Psoas muscle (tissue), 8 donors: Measurements from ENCODE around the gene CD63. TPM values are rescaled to one million over a fixed set of nuclear protein-coding genes. Genes with fewer than 3 reads are reported as not detected.

Experiments
- ATAC-seq, 4 donors: fragments of 200-7000 bp; cut with Tn5 transposase; one replicate each; pipeline ENCODE4 v1.9.1; 2020; ENCODE audit warnings: moderate library complexity in 3 of 4, mild to moderate bottlenecking in 2 of 4
- DNase-seq, 2 donors: peaks; one replicate each; pipeline ENCODE4 v3.0.0-alpha.2; 2020
- H3K27ac ChIP-seq: fragments of 200-600 bp; one replicate; pipeline ENCODE4 v1.8.0; 2022
- H3K27me3 ChIP-seq, 3 donors: fragments of 200-600 bp in 1 of 3; one replicate each; pipeline versions ENCODE4 v1.6.1 to v1.8.0; 2013 to 2022; ENCODE audit warnings: low read length in 2 of 3, mild to moderate bottlenecking in 2 of 3, moderate library complexity in 1 of 3; ENCODE audit not compliant: insufficient read depth in 3 of 3
- H3K36me3 ChIP-seq, 2 donors: fragments of 200-600 bp in 1 of 2; one replicate each; pipeline versions ENCODE4 v1.6.1 to v1.8.0; 2013 to 2022; ENCODE audit warnings: low read depth in 1 of 2, mild to moderate bottlenecking in 1 of 2, moderate library complexity in 1 of 2; ENCODE audit not compliant: insufficient read depth in 1 of 2
- H3K4me1 ChIP-seq: fragments of 200-600 bp; one replicate; pipeline ENCODE4 v1.8.0; 2022
- H3K4me3 ChIP-seq: fragments of 200-600 bp; one replicate; pipeline ENCODE4 v1.8.0; 2022; ENCODE audit warnings: mild to moderate bottlenecking
- H3K9me3 ChIP-seq: fragments of 200-600 bp; one replicate; pipeline ENCODE4 v1.8.0; 2022
- WGBS, 3 donors: extraction: QIAGEN DNeasy Blood & Tissue Kit; methylation state at CpG; one replicate each; pipeline versions ENCODE4 v1.1.6 to v1.1.7; 2013; 5-methylcytosine and 5-hydroxymethylcytosine counted together
- intact Hi-C, 2 donors: fragments of 100-400 bp; cut with DNase I; formaldehyde crosslinking; loops; one replicate each; pipeline versions ENCODE4 v1.11.0 to v1.14.2; 2022
- polyA plus RNA-seq, 3 donors: library from polyadenylated mRNA; stranded (reverse); fragments of 200-250 nt; gene quantifications; one replicate each; pipeline ENCODE4 v1.2.3, GENCODE V29; 2013
- total RNA-seq, 4 donors: library from RNA; stranded (reverse); fragmentation: NEBNext Ultra II Directional in 2 of 4; extraction: Animal tissue kit (Norgen Biotek cat#: 25700) in 2 of 4; gene quantifications; one replicate each; pipeline versions ENCODE4 v1.2.1 to v1.2.4, GENCODE V29; 2021 to 2023
- TF ChIP-seq, protein P1 (sequence below): fragments of 200-600 bp; IDR thresholded peaks from one replicate; pipeline ENCODE4 v1.8.0; 2022; ENCODE audit warnings: antibody characterized with exemption
- donor health status: healthy with polysubstance abuse.
- donor health status: DM: no; HTN: no; CAD: no; lungs with moderate emphysema.
- donor health status: Bipolar disorder and iron deficiency.
- donor health status: healthy.
- donor health status: DM: yes; HTN: yes; CAD: no.
- donor health status: DM: no; HTN: no; CAD: no.
- donor health status: DM: no; HTN: no; CAD: no.
- donor health status: DM: yes; HTN: yes; CAD: no.

The CD63 gene
- total and polyA plus RNA-seq, 7 donors, result 592 to 2,407 (median 1,147) TPM

DNA sequence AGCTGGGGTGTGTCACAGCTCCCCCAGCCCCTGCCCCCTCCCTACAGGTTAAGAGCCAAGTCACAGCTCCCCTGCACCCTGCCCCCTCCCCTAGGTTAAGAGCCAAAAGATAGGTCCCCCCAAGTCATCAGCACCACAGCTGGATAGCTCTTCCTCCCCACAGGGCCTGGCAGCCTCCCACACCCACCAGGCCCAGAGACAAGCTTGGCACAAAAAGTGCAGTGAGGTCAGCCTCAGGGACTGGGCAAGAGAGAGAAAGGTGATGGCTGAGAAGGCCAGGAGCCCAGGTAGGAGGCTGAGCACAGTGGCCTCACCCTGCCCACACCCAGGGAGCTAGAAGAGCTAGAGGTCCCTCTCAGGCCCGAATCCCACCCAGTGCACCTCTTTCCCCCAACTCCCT, 29.8 kb downstream of the CD63 start:
- TF ChIP-seq, protein P1, sequence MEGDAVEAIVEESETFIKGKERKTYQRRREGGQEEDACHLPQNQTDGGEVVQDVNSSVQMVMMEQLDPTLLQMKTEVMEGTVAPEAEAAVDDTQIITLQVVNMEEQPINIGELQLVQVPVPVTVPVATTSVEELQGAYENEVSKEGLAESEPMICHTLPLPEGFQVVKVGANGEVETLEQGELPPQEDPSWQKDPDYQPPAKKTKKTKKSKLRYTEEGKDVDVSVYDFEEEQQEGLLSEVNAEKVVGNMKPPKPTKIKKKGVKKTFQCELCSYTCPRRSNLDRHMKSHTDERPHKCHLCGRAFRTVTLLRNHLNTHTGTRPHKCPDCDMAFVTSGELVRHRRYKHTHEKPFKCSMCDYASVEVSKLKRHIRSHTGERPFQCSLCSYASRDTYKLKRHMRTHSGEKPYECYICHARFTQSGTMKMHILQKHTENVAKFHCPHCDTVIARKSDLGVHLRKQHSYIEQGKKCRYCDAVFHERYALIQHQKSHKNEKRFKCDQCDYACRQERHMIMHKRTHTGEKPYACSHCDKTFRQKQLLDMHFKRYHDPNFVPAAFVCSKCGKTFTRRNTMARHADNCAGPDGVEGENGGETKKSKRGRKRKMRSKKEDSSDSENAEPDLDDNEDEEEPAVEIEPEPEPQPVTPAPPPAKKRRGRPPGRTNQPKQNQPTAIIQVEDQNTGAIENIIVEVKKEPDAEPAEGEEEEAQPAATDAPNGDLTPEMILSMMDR, result no peak
- H3K4me1 ChIP-seq, result peaks cover 31% of the 10 kb centered on the region
- H3K4me3 ChIP-seq, result no peak overlapping the region
- no peaks in the 10 kb centered on the region for H3K27me3 ChIP-seq
- WGBS, 3 donors, result 67 to 89% (median 83%) methylated on average over 1 of the region's 1 CpG
- DNase-seq (no peak), ATAC-seq (no peak)
- peak overlapping the region; percentile 92 for H3K27ac ChIP-seq
- H3K36me3 ChIP-seq, result peaks cover 0 to 80% of the 10 kb centered on the region in 2 donors
- intact Hi-C loops, result no loop called here
- H3K9me3 ChIP-seq, result no peaks in the 10 kb centered on the region

GRCh38 chr12:55698241-55698955, 30.4 kb downstream of the CD63 start:
- H3K27ac ChIP-seq, result peak overlapping the region; percentile 92
- H3K9me3 ChIP-seq, result no peaks in the 10 kb centered on the region
- H3K4me3 ChIP-seq, result no peak overlapping the region
- TF ChIP-seq, protein P1, result no peak
- peaks cover 29% of the 10 kb centered on the region for H3K4me1 ChIP-seq
- ATAC-seq, result no peak
- peaks cover 0 to 85% of the 10 kb centered on the region in 2 donors for H3K36me3 ChIP-seq
- intact Hi-C loops, result no loop called here
- peak in 1 of 2 donors; percentile 42 for DNase-seq
- 87 to 91% (median 87%) methylated on average over 16 of the region's 16 CpGs for WGBS, 3 donors
- no peaks in the 10 kb centered on the region for H3K27me3 ChIP-seq

GRCh38 chr12:55697686-55698085, 31.1 kb downstream of the CD63 start:
- Histone ChIP-seq H3K4me3 (no peak overlapping the region), H3K4me1 (peaks cover 25% of the 10 kb centered on the region), H3K27ac (no peak overlapping the region), H3K36me3 (peaks cover 0 to 93% of the 10 kb centered on the region in 2 donors), H3K27me3 (no peaks in the 10 kb centered on the region), H3K9me3 (no peaks in the 10 kb centered on the region)
- DNase-seq (peak in 1 of 2 donors; percentile 31), ATAC-seq (no peak)
- WGBS, 3 donors, result 89 to 90% (median 90%) methylated on average over 7 of the region's 7 CpGs
- TF ChIP-seq, protein P1, result no peak
- intact Hi-C loops, result no loop called here

- ATAC-seq, result no peak
- no peak overlapping the region for H3K27ac ChIP-seq
- peaks cover 0 to 94% of the 10 kb centered on the region in 2 donors for H3K36me3 ChIP-seq
- H3K27me3 ChIP-seq, result no peaks in the 10 kb centered on the region
- H3K4me1 ChIP-seq, result peaks cover 19% of the 10 kb centered on the region
- WGBS, 3 donors, result 78 to 82% (median 81%) methylated on average over 19 of the region's 19 CpGs
- no peak overlapping the region for H3K4me3 ChIP-seq
- no peak for DNase-seq
- TF ChIP-seq, protein P1, result no peak
- H3K9me3 ChIP-seq, result no peaks in the 10 kb centered on the region
- intact Hi-C loops, result no loop called here
These were observed 31.9 kb downstream of the CD63 start for GRCh38 chr12:55696796-55697462.
